Fibroblast of pulmonary artery (primary cell): Measurements from ENCODE around the gene FERD3L.

Experiments
- DNase-seq: peaks from one replicate; pipeline ENCODE4 v3.0.0-alpha.2; 2010; ENCODE audit warnings: low read depth
- H3K4me3 ChIP-seq: replicated peaks from 2 replicates; pipeline ENCODE4 v1.5.1; 2011; ENCODE audit warnings: low read depth, mild to moderate bottlenecking, control low read depth, low read length, moderate library complexity
- TF ChIP-seq, protein P1 (sequence below): IDR thresholded peaks from 2 replicates; pipeline ENCODE4 v1.5.1; 2011; ENCODE audit warnings: mild to moderate bottlenecking, control low read depth, low read length, inconsistent platforms; ENCODE audit errors: missing control alignments

The FERD3L gene

DNA sequence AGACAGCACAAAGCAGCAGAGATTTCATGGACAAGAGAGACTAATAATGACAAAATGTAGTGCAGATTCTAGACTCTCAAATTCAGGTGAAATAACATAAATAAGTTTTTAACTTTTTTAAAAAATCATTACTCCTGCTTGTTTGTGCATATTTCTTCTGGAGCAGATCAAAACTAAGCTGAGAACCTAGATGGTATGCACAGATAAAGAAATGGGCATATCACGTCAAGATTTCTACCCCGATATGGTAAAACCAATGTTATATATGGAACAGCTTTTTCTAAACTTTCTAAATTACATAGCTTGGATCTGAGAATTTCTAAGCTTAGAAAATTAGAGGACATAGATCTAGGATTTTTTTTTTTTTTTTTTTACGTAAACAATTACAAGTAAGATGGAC is 46.0 kb downstream of the FERD3L start:
- TF ChIP-seq, protein P1, sequence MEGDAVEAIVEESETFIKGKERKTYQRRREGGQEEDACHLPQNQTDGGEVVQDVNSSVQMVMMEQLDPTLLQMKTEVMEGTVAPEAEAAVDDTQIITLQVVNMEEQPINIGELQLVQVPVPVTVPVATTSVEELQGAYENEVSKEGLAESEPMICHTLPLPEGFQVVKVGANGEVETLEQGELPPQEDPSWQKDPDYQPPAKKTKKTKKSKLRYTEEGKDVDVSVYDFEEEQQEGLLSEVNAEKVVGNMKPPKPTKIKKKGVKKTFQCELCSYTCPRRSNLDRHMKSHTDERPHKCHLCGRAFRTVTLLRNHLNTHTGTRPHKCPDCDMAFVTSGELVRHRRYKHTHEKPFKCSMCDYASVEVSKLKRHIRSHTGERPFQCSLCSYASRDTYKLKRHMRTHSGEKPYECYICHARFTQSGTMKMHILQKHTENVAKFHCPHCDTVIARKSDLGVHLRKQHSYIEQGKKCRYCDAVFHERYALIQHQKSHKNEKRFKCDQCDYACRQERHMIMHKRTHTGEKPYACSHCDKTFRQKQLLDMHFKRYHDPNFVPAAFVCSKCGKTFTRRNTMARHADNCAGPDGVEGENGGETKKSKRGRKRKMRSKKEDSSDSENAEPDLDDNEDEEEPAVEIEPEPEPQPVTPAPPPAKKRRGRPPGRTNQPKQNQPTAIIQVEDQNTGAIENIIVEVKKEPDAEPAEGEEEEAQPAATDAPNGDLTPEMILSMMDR: no peak
- DNase-seq: no peak
- no peak overlapping the region for H3K4me3 ChIP-seq

DNA sequence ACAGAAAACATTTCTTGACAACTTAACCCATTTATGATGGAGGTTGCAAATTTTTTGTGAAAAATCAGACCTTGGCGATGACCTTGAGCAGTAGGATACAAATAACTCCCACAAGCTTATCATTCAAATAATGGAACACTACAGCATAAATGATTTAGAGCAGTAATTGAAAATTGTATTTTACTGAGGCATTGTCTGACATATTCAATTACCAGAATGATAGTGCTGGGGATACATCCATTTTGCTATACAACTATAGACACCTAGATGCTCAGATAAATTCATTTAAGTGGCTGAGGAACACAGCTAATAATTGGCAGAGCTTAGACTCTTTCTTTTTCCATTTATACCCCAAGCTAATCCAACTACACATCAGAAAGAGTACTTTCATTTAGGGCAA is 46.7 kb downstream of the FERD3L start:
- no peak overlapping the region for H3K4me3 ChIP-seq
- TF ChIP-seq, protein P1: no peak
- DNase-seq: no peak

GRCh38 chr7:19097165-19098055 is 47.8 kb downstream of the FERD3L start:
- TF ChIP-seq, protein P1: no peak
- H3K4me3 ChIP-seq: no peak overlapping the region
- no peak for DNase-seq

GRCh38 chr7:19095353-19095860 is 49.8 kb downstream of the FERD3L start:
- no peak for DNase-seq
- TF ChIP-seq, protein P1: no peak
- H3K4me3 ChIP-seq: no peak overlapping the region
